RWPE2 (cell line): Measurements from ENCODE around the gene POLR2H.
A peak's percentile ranks its signal among the peaks of the same experiment; 100 is the strongest.

Experiments
- ATAC-seq: fragments of 200-7000 bp; cut with Tn5 transposase; 3 replicates; pipeline ENCODE4 v1.9.1; 2021; ENCODE audit warnings: low read depth
- DNase-seq: peaks from one replicate; pipeline ENCODE4 v3.0.0-alpha.2; 2020; ENCODE audit warnings: low spot score
- H3K27ac ChIP-seq: fragments of 450-650 bp; 2 replicates; pipeline ENCODE4 v1.5.1; 2017; ENCODE audit warnings: mild to moderate bottlenecking; ENCODE audit not compliant: poor library complexity, severe bottlenecking
- H3K27me3 ChIP-seq: fragments of 250-450 bp; sonication (Bioruptor Pico); 2 replicates; pipeline ENCODE4 v1.5.1; 2021; ENCODE audit warnings: mild to moderate bottlenecking, moderate library complexity; ENCODE audit not compliant: insufficient read depth, poor library complexity, severe bottlenecking
- H3K36me3 ChIP-seq: fragments of 250-450 bp; sonication (Bioruptor Pico); 2 replicates; pipeline ENCODE4 v1.5.1; 2020; ENCODE audit warnings: low read depth, mild to moderate bottlenecking, moderate library complexity
- H3K4me1 ChIP-seq: fragments of 250-450 bp; sonication (Bioruptor Pico); 2 replicates; pipeline ENCODE4 v1.5.1; 2021; ENCODE audit warnings: mild to moderate bottlenecking, moderate library complexity; ENCODE audit not compliant: insufficient read depth, poor library complexity, severe bottlenecking
- H3K4me3 ChIP-seq: fragments of 250-450 bp; sonication (Bioruptor Pico); 2 replicates; pipeline ENCODE4 v1.5.1; 2021; ENCODE audit warnings: mild to moderate bottlenecking, moderate library complexity; ENCODE audit not compliant: severe bottlenecking
- H3K9me3 ChIP-seq: fragments of 250-450 bp; sonication (Bioruptor Pico); 2 replicates; pipeline ENCODE4 v1.5.1; 2021; ENCODE audit warnings: mild to moderate bottlenecking, moderate library complexity; ENCODE audit not compliant: severe bottlenecking
- CTCF ChIP-seq: fragments of 450-650 bp; IDR thresholded peaks from one replicate; pipeline ENCODE4 v1.5.1; 2017; ENCODE audit warnings: mild to moderate bottlenecking, moderate library complexity; ENCODE audit not compliant: poor library complexity, severe bottlenecking

POLR2H gene

DNA sequence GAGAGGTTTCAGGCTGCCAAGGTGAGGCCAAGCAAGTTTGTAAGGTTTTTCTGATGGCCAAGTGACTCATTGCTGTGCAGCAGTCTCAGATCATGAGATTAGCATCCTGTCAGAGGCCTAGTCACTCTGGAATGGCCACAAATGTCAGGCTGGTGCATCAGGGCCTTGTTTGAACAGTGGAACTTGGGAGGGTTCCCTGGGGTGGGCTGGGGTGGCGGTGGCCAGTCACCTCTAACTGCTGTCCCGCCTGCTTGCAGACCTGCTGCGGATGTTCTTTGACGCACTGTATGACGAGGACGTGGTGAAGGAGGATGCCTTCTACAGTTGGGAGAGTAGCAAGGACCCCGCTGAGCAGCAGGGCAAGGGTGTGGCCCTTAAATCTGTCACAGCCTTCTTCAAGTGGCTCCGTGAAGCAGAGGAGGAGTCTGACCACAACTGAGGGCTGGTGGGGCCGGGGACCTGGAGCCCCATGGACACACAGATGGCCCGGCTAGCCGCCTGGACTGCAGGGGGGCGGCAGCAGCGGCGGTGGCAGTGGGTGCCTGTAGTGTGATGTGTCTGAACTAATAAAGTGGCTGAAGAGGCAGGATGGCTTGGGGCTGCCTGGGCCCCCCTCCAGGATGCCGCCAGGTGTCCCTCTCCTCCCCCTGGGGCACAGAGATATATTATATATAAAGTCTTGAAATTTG lies 26.9 kb upstream of the POLR2H start:
- H3K36me3 ChIP-seq: peaks cover 65% of the 10 kb centered on the region

DNA sequence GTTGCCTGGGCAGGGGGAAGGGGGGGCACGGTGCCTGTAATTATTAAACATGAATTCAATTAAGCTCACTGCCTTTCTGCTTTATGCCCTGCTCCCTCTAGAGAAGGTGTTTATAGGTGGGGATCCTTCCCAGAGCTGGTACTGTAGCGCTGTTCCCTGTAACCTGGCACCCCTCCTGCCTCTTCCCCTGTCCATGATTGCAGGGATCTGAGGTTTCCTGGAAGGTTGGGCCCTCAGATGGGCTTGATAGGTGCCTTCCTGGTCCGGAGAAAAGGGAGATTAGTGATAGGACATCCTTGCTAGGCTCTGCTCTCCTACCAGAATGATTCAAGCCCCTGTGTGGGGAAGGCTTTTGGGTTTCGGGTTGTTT lies 26.2 kb upstream of the POLR2H start:
- no peak for DNase-seq

More for the DNA sequence above, 26.9 kb upstream of the POLR2H start:
- peaks cover 43% of the 10 kb centered on the region for H3K4me1 ChIP-seq
- TF ChIP-seq CTCF: no peak
- DNase-seq: no peak
- no peaks in the 10 kb centered on the region for H3K27me3 ChIP-seq
- ATAC-seq: peak; percentile 15
- H3K9me3 ChIP-seq: no peaks in the 10 kb centered on the region
- H3K27ac ChIP-seq: peak overlapping the region; percentile 98
- no peak overlapping the region for H3K4me3 ChIP-seq

DNA sequence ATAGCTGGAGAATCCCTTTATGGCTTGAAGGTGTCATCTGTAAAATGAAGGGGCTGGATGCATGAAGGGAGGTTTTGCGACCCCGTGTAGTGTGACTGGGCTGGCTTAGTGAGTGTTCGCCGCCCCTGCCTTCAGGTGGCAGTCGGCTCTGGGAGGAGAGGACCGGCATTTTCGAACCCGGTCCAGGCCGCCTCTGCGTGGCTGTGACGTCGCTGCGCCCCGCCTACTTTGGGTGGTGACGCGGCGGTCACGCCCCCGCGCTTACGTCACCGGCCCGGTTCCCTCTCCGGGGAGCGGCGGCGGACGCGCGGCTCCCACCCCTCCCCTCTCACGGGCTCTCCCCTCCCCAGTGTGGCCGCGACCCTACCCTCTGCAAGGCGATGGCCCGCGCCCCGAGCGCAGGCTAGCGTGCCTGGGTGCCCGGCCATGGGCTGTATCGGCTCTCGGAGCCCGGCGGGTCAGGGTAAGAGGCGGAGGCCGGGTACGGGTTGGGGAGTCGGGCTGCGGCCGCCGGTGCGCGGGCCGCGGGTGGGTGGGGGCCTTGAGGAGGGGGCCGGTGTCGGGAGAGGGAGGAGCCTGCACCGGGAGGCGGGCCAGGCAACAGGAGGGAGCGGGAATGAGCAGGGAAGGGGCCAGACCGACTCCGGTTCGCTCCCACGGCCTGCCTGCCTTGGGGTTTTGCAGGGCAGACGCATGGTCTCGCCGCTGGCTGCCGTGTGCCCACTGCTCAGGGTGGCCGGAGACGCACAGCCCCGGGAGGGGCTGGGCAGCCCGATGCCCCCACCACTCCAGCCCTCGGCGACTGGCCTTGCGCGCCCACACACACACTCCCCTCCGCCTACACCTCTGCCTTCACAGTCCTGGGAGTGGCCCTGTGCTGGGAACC lies 25.6 kb upstream of the POLR2H start:
- peaks cover 43% of the 10 kb centered on the region for H3K4me1 ChIP-seq
- H3K27me3 ChIP-seq: no peaks in the 10 kb centered on the region
- peak overlapping the region; percentile 56 for H3K4me3 ChIP-seq
- no peak for TF ChIP-seq CTCF
- peak overlapping the region; percentile 98 for H3K27ac ChIP-seq
- H3K9me3 ChIP-seq: no peaks in the 10 kb centered on the region
- H3K36me3 ChIP-seq: peaks cover 53% of the 10 kb centered on the region
- ATAC-seq: peak; percentile 40
- DNase-seq: no peak

More for the DNA sequence above, 26.2 kb upstream of the POLR2H start:
- H3K9me3 ChIP-seq: no peaks in the 10 kb centered on the region
- no peak for TF ChIP-seq CTCF
- peaks cover 43% of the 10 kb centered on the region for H3K4me1 ChIP-seq
- no peak for ATAC-seq
- peak overlapping the region; percentile 98 for H3K27ac ChIP-seq
- H3K27me3 ChIP-seq: no peaks in the 10 kb centered on the region
- peak overlapping the region; percentile 56 for H3K4me3 ChIP-seq
- peaks cover 59% of the 10 kb centered on the region for H3K36me3 ChIP-seq

GRCh38 chr3:184336547-184337398 lies 24.7 kb upstream of the POLR2H start:
- no peak for TF ChIP-seq CTCF
- no peaks in the 10 kb centered on the region for H3K27me3 ChIP-seq
- H3K36me3 ChIP-seq: peaks cover 44% of the 10 kb centered on the region
- H3K4me1 ChIP-seq: peaks cover 41% of the 10 kb centered on the region
- no peak for DNase-seq
- ATAC-seq: peak; percentile 7; the same call in 1 of the 3 replicates
- no peaks in the 10 kb centered on the region for H3K9me3 ChIP-seq
- H3K27ac ChIP-seq: peak overlapping the region; percentile 98
- peak overlapping the region; percentile 56 for H3K4me3 ChIP-seq
